Myocyte (in vitro differentiated cells): Measurements from ENCODE around the gene FDCSP. TPM values are rescaled to one million over a fixed set of nuclear protein-coding genes. Genes with fewer than 3 reads are reported as not detected.
"Not testable (repeated sequence)": the region's sequence is repeated elsewhere in the genome, so short reads cannot be mapped to it uniquely, and the experiment has no call there.

ENCODE experiments used
- DNase-seq: peaks from one replicate; pipeline ENCODE4 v3.0.0-alpha.2; 2012; ENCODE audit warnings: low read depth
- total RNA-seq: library from RNA; depleted of rRNA; stranded (reverse); fragments of >200 nt; gene quantifications from 2 replicates; pipeline ENCODE4 v1.2.3, GENCODE V29; 2014

Gene FDCSP
- total RNA-seq, 1 donor from 2014 or later: not detected

- no peak for DNase-seq
Measured at GRCh38 chr4:70239131-70239883, 13.4 kb downstream of the FDCSP start.

GRCh38 chr4:70239884-70240591, 14.1 kb downstream of the FDCSP start:
- no peak for DNase-seq

GRCh38 chr4:70242297-70242696, 16.4 kb downstream of the FDCSP start, which contains the start of gene CSN3:
TSS of gene CSN3 (plus strand) at chr4:70242597. CDS start at chr4:70244820, 2,223 bp downstream.
- DNase-seq: not testable (repeated sequence)

GRCh38 chr4:70243091-70243490, 17.2 kb downstream of the FDCSP start:
- no peak for DNase-seq

GRCh38 chr4:70251250-70251944, 25.5 kb downstream of the FDCSP start:
- DNase-seq: no peak

GRCh38 chr4:70251945-70252277, 26.0 kb downstream of the FDCSP start:
- no peak for DNase-seq

GRCh38 chr4:70269674-70270073, 43.8 kb downstream of the FDCSP start:
- no peak for DNase-seq

- DNase-seq: no peak
Measured at GRCh38 chr4:70277121-70277520, 51.2 kb downstream of the FDCSP start.

- DNase-seq: no peak
Measured at GRCh38 chr4:70280567-70280966, 54.6 kb downstream of the FDCSP start.

Other genes starting within 250 kb of the FDCSP start
- gene STATH, start 230.2 kb upstream of the FDCSP start, total RNA-seq: not detected in 2 replicates
- gene HTN3, start 197.7 kb upstream of the FDCSP start, total RNA-seq: not detected in 2 replicates
- not detected in 2 replicates for gene HTN1, start 175.7 kb upstream of the FDCSP start, total RNA-seq
- gene PRR27, start 71.9 kb upstream of the FDCSP start, total RNA-seq: not detected in 2 replicates
- not detected in 2 replicates for gene ODAM, start 30.4 kb upstream of the FDCSP start, total RNA-seq
- not detected in 2 replicates for gene CSN3, start 16.5 kb downstream of the FDCSP start, total RNA-seq
- gene CABS1, start 108.9 kb downstream of the FDCSP start, total RNA-seq: not detected in 2 replicates
- gene SMR3A, start 134.6 kb downstream of the FDCSP start, total RNA-seq: not detected in 2 replicates
- gene SMR3B, start 157.0 kb downstream of the FDCSP start, total RNA-seq: not detected in 2 replicates
- not detected in 2 replicates for gene OPRPN, start 171.8 kb downstream of the FDCSP start, total RNA-seq
- not detected in 2 replicates for gene MUC7, start 246.1 kb downstream of the FDCSP start, total RNA-seq